Ishikawa (cell line): ENCODE results near the gene CCDC150.

Source experiments
- CEBPB ChIP-seq: IDR thresholded peaks from 2 replicates; pipeline ENCODE4 v1.6.1; 2012
- CREB1 ChIP-seq: IDR thresholded peaks from 2 replicates; pipeline ENCODE4 v1.6.1; 2012; ENCODE audit warnings: low read depth
- EGR1 ChIP-seq: IDR thresholded peaks from 2 replicates; pipeline ENCODE4 v1.6.1; 2012
- EP300 ChIP-seq: IDR thresholded peaks from 2 replicates; pipeline ENCODE4 v1.6.1; 2012; ENCODE audit warnings: borderline replicate concordance
- FOXM1 ChIP-seq: IDR thresholded peaks from 2 replicates; pipeline ENCODE4 v1.6.1; 2012; ENCODE audit warnings: low read depth, borderline replicate concordance
- NFIC ChIP-seq: IDR thresholded peaks from 2 replicates; pipeline ENCODE4 v1.6.1; 2012
- RAD21 ChIP-seq: IDR thresholded peaks from 2 replicates; pipeline ENCODE4 v1.6.1; 2012; ENCODE audit warnings: low read depth
- TAF1 ChIP-seq: IDR thresholded peaks from 2 replicates; pipeline ENCODE4 v1.6.1; 2012; ENCODE audit warnings: low read depth, mild to moderate bottlenecking
- TCF12 ChIP-seq: IDR thresholded peaks from 2 replicates; pipeline ENCODE4 v1.6.1; 2012; ENCODE audit warnings: low read depth
- TEAD4 ChIP-seq: IDR thresholded peaks from 2 replicates; pipeline ENCODE4 v1.6.1; 2012
- YY1 ChIP-seq: IDR thresholded peaks from 2 replicates; pipeline ENCODE4 v1.6.1; 2012; ENCODE audit warnings: low read depth
- ZBTB7A ChIP-seq: IDR thresholded peaks from 2 replicates; pipeline ENCODE4 v1.6.1; 2012; ENCODE audit warnings: low read depth
- TF ChIP-seq, protein P1 (sequence below): IDR thresholded peaks from 2 replicates; pipeline ENCODE4 v1.6.1; 2012
- TF ChIP-seq, protein P2 (sequence below): IDR thresholded peaks from 2 replicates; pipeline ENCODE4 v1.6.1; 2012; ENCODE audit warnings: low read depth, mild to moderate bottlenecking
- TF ChIP-seq, protein P3 (sequence below): IDR thresholded peaks from 2 replicates; pipeline ENCODE4 v1.6.1; 2012

The CCDC150 gene

DNA sequence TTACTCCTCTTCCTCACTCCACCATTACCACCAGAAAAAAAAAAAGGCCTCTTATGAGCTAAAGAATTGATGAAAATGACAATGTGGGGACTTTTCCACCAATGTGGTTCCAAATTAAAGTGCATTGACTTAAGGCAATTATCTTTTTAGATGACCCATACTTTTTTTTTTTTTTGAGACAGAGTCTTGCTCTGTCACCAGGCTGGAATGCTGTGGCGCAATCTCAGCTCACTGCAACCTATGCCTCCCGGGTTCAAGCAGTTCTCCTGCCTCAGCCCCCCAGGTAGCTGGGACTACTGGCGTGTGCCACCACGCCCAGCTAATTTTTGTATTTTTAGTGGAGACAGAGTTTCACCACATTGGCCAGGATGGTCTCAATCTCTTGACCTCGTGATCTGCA is 31.6 kb upstream of the CCDC150 start:
- peak; percentile 36; the same call in 1 of the 2 replicates for TF ChIP-seq TEAD4
- peak; percentile 93 for TF ChIP-seq CEBPB

DNA sequence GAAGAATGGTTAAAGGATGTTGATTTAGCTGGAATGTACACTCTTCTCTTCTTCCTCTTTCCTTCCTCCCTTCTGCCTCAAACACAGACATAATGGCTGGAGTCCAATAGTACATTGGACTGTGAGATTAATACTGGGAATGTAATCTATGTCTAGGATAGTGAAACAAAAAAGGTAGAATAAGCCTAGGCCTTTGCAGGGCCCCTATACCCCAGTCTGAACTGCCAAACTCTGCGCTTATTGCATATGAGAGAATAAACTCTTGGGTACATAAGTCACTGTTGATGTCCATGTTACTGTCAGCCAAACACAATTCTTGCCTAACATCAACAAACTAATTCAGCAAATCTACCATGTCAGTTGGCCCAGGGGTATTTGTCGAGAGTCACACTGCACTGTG is 29.7 kb upstream of the CCDC150 start:
- TF ChIP-seq CREB1: no peak

DNA sequence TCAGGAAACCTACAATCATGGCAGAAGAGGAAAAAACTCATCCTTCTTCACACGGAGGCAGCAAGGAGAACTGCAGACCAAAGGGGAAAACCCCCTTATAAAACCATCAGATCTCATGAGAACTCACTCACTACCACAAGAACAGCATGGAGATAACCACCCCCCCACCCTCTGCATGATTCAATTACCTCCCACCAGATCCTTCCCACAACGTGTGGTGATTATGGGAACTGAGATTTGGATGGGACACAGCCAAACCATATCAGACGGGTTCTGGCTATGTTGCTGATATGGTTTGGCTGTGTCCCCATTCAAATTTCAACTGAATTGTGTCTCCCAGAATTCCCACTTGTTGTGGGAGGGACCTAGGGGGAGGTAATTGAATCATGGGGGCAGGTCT is 28.7 kb upstream of the CCDC150 start:
- TF ChIP-seq YY1 (no peak), TCF12 (no peak), FOXM1 (no peak), NFIC (no peak)

- TF ChIP-seq CEBPB: no peak
- no peak for TF ChIP-seq ZBTB7A
- TF ChIP-seq, protein P1, sequence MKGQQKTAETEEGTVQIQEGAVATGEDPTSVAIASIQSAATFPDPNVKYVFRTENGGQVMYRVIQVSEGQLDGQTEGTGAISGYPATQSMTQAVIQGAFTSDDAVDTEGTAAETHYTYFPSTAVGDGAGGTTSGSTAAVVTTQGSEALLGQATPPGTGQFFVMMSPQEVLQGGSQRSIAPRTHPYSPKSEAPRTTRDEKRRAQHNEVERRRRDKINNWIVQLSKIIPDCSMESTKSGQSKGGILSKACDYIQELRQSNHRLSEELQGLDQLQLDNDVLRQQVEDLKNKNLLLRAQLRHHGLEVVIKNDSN: no peak
- TF ChIP-seq, protein P2, sequence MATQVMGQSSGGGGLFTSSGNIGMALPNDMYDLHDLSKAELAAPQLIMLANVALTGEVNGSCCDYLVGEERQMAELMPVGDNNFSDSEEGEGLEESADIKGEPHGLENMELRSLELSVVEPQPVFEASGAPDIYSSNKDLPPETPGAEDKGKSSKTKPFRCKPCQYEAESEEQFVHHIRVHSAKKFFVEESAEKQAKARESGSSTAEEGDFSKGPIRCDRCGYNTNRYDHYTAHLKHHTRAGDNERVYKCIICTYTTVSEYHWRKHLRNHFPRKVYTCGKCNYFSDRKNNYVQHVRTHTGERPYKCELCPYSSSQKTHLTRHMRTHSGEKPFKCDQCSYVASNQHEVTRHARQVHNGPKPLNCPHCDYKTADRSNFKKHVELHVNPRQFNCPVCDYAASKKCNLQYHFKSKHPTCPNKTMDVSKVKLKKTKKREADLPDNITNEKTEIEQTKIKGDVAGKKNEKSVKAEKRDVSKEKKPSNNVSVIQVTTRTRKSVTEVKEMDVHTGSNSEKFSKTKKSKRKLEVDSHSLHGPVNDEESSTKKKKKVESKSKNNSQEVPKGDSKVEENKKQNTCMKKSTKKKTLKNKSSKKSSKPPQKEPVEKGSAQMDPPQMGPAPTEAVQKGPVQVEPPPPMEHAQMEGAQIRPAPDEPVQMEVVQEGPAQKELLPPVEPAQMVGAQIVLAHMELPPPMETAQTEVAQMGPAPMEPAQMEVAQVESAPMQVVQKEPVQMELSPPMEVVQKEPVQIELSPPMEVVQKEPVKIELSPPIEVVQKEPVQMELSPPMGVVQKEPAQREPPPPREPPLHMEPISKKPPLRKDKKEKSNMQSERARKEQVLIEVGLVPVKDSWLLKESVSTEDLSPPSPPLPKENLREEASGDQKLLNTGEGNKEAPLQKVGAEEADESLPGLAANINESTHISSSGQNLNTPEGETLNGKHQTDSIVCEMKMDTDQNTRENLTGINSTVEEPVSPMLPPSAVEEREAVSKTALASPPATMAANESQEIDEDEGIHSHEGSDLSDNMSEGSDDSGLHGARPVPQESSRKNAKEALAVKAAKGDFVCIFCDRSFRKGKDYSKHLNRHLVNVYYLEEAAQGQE: no peak
- no peak for TF ChIP-seq FOXM1
- TF ChIP-seq EGR1: no peak
- no peak for TF ChIP-seq CREB1
- TF ChIP-seq RAD21: no peak
- TF ChIP-seq, protein P3, sequence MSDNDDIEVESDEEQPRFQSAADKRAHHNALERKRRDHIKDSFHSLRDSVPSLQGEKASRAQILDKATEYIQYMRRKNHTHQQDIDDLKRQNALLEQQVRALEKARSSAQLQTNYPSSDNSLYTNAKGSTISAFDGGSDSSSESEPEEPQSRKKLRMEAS: no peak
- TF ChIP-seq TEAD4: no peak
- TF ChIP-seq YY1: no peak
- TF ChIP-seq NFIC: no peak
- no peak for TF ChIP-seq EP300
- TF ChIP-seq TAF1: no peak
- TF ChIP-seq TCF12: no peak
Observed at GRCh38 chr2:196613302-196613701, 26.2 kb upstream of the CCDC150 start.

DNA sequence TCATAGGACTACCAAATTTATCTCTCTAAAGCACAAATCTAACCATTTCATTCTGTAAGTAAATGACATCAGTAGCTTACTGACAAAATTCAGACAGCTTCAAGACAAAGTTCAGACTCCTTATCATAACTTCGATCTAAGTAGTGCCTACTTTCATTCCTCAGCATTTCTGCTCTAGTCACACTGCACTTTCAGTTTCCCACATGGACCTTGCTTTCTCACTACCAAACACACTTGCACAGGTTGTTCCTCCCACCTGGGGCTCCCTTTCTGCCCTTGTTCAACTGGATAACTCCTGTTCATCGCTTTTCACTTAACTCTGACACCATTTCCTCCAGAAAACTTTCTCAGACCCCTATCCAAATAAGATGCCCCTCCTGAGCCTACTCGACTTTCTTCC is 22.1 kb upstream of the CCDC150 start:
- no peak for TF ChIP-seq CEBPB
- no peak for TF ChIP-seq TAF1
- no peak for TF ChIP-seq EP300
- TF ChIP-seq, protein P1: no peak
- TF ChIP-seq YY1: no peak
- TF ChIP-seq TCF12: no peak
- no peak for TF ChIP-seq CREB1
- TF ChIP-seq, protein P3: no peak
- no peak for TF ChIP-seq TEAD4
- TF ChIP-seq EGR1: no peak

- TF ChIP-seq YY1 (no peak), EP300 (no peak), TAF1 (no peak), TCF12 (no peak), ZBTB7A (no peak), CEBPB (no peak), EGR1 (no peak), RAD21 (no peak), NFIC (no peak), FOXM1 (no peak)
- TF ChIP-seq, protein P2: no peak
- TF ChIP-seq, protein P3: no peak
Observed at GRCh38 chr2:196618661-196619060, 20.9 kb upstream of the CCDC150 start.

- TF ChIP-seq TCF12: no peak
Observed at GRCh38 chr2:196630531-196630930, 9.0 kb upstream of the CCDC150 start.
